Measurements from ENCODE around the gene TENM4.

DNA sequence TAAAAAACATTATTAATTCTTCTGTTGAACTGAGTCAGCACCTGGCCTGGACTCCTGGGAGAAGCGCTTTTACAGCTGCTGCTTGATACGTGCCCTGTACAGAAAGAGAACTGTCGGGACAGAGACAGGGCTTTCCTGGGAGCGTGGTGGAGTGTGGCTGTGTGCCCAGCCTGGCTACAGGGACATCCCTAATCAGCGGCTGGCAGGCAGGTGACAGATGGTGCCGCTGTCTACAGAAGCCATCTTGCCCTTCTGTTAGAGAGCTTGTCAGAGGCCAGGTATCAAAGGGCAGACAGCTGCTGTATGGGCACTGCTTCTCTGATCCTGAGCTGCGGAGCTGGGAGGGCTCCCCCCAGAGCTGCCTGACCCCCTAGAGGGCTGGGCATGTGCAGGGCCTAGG lies 361.8 kb downstream of the TENM4 start:
- TF ChIP-seq, protein P1, sequence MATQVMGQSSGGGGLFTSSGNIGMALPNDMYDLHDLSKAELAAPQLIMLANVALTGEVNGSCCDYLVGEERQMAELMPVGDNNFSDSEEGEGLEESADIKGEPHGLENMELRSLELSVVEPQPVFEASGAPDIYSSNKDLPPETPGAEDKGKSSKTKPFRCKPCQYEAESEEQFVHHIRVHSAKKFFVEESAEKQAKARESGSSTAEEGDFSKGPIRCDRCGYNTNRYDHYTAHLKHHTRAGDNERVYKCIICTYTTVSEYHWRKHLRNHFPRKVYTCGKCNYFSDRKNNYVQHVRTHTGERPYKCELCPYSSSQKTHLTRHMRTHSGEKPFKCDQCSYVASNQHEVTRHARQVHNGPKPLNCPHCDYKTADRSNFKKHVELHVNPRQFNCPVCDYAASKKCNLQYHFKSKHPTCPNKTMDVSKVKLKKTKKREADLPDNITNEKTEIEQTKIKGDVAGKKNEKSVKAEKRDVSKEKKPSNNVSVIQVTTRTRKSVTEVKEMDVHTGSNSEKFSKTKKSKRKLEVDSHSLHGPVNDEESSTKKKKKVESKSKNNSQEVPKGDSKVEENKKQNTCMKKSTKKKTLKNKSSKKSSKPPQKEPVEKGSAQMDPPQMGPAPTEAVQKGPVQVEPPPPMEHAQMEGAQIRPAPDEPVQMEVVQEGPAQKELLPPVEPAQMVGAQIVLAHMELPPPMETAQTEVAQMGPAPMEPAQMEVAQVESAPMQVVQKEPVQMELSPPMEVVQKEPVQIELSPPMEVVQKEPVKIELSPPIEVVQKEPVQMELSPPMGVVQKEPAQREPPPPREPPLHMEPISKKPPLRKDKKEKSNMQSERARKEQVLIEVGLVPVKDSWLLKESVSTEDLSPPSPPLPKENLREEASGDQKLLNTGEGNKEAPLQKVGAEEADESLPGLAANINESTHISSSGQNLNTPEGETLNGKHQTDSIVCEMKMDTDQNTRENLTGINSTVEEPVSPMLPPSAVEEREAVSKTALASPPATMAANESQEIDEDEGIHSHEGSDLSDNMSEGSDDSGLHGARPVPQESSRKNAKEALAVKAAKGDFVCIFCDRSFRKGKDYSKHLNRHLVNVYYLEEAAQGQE (IDR thresholded peaks at IDR 0.05): no peak
- TF ChIP-seq, protein P2, sequence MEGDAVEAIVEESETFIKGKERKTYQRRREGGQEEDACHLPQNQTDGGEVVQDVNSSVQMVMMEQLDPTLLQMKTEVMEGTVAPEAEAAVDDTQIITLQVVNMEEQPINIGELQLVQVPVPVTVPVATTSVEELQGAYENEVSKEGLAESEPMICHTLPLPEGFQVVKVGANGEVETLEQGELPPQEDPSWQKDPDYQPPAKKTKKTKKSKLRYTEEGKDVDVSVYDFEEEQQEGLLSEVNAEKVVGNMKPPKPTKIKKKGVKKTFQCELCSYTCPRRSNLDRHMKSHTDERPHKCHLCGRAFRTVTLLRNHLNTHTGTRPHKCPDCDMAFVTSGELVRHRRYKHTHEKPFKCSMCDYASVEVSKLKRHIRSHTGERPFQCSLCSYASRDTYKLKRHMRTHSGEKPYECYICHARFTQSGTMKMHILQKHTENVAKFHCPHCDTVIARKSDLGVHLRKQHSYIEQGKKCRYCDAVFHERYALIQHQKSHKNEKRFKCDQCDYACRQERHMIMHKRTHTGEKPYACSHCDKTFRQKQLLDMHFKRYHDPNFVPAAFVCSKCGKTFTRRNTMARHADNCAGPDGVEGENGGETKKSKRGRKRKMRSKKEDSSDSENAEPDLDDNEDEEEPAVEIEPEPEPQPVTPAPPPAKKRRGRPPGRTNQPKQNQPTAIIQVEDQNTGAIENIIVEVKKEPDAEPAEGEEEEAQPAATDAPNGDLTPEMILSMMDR (IDR thresholded peaks at IDR 0.05): no peak
- TF ChIP-seq RNF2 (IDR thresholded peaks at IDR 0.05; ENCODE audit: borderline replicate concordance, low read depth) (no peak), CHD4 (IDR thresholded peaks at IDR 0.05; ENCODE audit: borderline replicate concordance) (no peak)
- TF ChIP-seq, protein P3, sequence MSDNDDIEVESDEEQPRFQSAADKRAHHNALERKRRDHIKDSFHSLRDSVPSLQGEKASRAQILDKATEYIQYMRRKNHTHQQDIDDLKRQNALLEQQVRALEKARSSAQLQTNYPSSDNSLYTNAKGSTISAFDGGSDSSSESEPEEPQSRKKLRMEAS (IDR thresholded peaks at IDR 0.05): no peak
- TF ChIP-seq, protein P4, sequence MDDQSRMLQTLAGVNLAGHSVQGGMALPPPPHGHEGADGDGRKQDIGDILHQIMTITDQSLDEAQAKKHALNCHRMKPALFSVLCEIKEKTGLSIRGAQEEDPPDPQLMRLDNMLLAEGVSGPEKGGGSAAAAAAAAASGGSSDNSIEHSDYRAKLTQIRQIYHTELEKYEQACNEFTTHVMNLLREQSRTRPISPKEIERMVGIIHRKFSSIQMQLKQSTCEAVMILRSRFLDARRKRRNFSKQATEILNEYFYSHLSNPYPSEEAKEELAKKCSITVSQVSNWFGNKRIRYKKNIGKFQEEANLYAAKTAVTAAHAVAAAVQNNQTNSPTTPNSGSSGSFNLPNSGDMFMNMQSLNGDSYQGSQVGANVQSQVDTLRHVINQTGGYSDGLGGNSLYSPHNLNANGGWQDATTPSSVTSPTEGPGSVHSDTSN (IDR thresholded peaks at IDR 0.05): no peak
